HG03521 (cell line): Measurements from ENCODE around the gene MAPKBP1.

Experiments
- ATAC-seq: cut with Tn5 transposase; IDR thresholded peaks from one replicate; pipeline ENCODE4 v1.9.1; 2021; ENCODE audit warnings: mild to moderate bottlenecking, moderate library complexity; ENCODE audit not compliant: unreplicated experiment

Gene MAPKBP1

DNA sequence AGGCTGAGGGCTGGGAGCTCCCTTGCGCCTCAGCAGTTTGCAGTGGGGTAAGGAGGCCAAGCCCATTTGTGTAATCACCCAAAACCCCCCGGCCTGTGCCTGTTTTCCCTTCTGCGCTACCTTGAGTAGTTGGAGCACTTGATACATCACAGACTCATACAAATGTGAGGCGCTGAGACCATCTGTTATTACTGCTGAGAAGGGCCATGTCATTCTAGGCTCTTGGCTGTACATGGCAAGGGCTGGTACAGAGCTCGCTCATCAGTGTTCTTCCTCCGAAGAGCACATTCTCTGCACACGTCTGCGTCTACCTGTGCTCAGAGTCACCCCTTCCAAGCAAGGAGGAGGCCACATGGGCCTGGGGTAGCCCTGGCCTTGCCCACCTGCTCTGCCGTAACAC, 73.7 kb downstream of the MAPKBP1 start:
- no peak for ATAC-seq

DNA sequence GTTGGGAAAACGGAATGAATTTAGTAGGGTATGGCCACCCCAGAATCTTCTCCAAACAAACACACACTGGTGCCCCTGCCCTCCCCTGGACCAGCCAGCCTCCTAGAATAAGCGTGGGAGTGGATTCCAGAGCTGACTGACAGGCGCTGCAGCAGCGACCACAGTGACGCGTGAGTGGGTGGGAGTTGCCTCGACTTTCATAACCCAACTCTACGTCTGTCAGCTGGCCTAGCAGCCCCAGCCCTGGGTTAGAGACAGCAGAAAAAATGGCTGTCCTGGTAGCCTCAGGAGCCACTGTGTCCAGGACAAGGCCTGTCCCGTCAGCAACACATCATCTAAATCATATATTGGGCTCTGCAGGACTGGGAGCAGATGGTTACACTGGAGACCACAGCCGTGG, 74.3 kb downstream of the MAPKBP1 start:
- no peak for ATAC-seq

GRCh38 chr15:41849204-41849603, 74.9 kb downstream of the MAPKBP1 start:
- ATAC-seq: no peak

DNA sequence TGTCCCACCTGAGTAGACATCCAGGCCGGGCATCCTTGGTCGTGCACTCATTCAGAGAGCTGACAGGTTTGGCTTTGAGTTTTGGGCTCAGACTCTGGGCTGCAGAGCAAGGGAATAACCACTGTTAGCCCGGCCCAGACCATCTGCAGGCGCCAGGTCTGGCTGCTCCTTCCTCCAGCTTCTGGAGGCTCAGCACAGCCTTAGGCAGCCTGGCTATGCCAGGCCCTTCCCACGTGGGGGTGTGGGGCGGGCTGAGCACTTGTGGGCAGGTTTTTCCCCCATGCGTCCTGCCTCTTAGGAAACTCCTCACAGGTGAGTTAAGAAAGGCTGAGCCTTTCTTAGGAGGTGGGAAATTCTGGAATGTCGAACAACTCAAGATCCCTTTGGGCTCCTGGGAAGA, 75.6 kb downstream of the MAPKBP1 start:
- no peak for ATAC-seq

DNA sequence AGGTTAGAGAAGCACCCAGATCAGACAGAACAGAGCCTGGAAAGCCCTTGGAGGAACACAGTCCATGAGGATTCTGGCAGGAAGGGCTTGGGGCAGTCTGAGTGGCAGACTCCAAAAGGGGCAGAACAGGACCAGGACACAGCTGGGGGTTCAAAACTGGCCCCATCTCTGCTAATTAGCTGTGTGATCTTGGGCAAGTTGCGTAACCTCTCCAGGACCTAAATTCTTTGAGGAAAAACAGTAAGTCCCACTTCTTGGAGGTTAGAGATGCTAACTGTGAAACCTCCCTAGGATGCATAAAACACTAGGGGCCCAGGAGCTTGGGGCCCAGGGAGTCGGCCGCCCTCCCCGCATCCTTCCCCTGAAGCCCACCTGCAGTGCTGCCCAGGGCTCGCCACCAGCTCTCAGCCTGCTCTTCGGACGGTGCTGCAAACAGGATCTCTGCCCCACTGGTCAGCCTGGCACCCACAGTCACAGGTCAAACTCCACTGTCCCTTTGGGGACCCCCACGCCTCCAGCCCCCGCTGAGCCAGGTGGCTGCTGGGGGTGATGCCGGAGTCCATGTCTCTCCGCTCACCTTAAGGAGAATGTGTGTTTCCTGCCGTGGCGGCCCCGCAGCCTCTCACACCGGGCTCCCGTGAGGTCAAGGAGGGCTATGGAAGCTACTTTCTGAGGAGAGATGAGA, 76.3 kb downstream of the MAPKBP1 start:
- no peak for ATAC-seq

GRCh38 chr15:41851167-41851523, 76.9 kb downstream of the MAPKBP1 start:
- no peak for ATAC-seq

GRCh38 chr15:41851755-41852370, 77.6 kb downstream of the MAPKBP1 start:
- no peak for ATAC-seq

GRCh38 chr15:41852736-41853590, 78.7 kb downstream of the MAPKBP1 start:
- no peak for ATAC-seq

DNA sequence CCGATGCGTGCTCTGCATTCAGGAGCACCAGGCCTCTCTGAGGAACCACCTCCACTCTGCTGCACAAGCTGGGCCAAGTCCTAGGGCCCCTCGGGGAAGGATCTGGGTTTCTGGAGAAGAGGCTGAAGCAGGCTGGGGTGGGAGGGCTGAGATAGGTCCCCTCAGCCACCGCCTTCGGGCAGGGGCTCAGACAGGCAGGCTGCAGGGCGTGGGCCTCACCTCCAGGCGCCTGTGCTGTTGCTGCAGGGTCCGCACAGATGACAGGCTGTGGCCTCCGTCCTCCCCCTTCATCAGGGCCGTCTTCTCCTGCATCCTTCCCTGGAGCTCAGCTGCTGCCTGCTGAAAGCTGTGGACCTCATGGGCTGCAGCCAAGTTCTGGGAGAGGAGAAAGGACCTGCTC, 79.5 kb downstream of the MAPKBP1 start:
- no peak for ATAC-seq

- ATAC-seq: no peak
Measured at GRCh38 chr15:41854443-41854842, 80.2 kb downstream of the MAPKBP1 start.

DNA sequence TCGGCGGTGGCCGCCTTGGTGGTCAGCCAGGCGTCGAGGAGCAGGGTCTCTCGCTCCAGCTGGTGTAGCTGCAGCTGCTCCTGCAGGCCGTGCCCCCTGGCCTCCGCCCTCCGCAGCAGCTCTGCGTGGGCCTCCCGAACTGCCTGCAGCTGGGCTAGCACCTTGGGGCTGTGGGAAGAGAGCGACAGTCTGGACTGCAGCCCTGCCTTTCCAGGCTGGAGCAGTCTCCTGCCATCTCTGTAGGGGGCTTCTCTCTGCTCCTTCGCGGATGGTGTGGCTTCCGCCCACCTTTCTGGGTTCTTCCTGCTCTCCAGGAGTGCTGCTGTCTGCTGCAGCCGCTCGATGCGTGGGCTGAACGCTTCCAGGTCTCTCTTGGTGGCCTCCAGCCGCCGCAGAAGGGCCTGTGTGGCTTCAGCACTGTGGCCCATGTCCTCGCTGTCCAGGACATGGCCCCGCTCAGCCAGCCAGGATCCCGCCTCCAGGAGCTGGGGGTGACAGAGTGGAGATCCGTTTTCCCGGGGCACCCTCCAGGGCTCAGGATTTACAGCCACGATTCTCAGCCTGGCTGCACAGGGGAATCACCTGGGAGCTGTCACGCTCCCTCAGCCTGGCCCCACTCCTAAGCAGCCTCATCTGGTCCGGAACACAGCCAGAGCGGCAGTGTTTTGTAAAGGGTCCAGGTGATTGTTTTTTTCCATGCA, 81.1 kb downstream of the MAPKBP1 start:
- ATAC-seq: no peak

GRCh38 chr15:41856262-41856661, 82.0 kb downstream of the MAPKBP1 start:
- no peak for ATAC-seq

- no peak for ATAC-seq
Measured at GRCh38 chr15:41856716-41857115, 82.4 kb downstream of the MAPKBP1 start.

DNA sequence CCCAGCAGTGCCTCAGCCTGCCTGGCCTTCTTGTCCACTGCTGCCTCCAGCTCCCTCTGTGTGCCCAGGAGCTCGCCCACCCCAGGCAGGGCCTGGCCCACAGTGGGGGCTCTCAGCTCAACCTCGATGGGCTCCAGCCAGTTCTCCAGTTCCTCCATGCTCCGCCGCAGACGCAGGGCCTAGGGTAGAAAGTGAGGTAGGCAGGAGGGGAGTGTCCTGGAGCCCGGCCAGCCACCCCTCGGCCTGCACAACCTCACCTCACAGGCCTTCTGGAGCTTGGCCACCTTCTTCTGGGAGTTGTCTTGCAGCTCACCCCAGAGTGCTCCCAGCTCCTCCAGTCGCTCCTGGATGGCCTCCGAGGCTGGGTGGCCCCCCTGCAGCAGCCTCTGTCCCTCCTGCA, 83.0 kb downstream of the MAPKBP1 start:
- ATAC-seq: no peak

GRCh38 chr15:41858756-41859155, 84.5 kb downstream of the MAPKBP1 start:
- ATAC-seq: no peak

DNA sequence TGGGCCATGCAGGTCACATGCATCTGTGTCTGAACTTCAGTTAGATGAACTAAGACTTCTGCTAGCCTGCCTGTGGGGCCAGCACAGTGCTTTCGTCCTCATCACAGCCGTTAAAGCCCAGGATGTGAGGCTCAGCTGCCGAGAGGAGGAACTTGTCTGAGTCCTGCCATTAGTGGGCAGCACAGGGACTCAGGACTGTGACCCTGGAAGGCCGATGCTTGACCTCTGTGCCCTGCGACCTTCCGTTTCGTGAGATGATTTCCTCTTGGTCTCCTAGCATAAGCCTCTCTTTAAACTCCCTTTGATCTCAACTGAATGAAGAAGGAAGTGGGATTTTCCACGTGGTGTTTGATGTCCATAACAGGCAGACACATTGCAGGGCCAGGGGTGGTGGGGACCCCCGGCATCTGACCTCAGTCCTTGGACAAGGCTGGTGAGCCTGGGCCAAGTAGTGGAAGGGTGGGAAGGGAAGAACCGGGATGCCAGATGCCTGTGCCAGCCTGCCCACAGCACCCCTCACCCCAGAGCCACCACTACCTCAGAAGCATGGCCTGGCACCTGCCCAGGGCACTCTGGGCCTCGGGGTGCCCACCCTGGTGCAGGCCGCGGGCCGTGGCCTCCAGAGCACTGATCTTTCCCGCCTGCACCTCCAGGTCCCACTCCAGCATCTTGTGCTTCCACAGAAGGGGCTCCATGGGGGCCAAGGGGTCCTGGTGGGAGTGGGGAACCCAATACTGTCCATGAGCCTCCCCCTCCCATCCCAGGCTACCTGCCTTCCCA, 86.0 kb downstream of the MAPKBP1 start:
- no peak for ATAC-seq

DNA sequence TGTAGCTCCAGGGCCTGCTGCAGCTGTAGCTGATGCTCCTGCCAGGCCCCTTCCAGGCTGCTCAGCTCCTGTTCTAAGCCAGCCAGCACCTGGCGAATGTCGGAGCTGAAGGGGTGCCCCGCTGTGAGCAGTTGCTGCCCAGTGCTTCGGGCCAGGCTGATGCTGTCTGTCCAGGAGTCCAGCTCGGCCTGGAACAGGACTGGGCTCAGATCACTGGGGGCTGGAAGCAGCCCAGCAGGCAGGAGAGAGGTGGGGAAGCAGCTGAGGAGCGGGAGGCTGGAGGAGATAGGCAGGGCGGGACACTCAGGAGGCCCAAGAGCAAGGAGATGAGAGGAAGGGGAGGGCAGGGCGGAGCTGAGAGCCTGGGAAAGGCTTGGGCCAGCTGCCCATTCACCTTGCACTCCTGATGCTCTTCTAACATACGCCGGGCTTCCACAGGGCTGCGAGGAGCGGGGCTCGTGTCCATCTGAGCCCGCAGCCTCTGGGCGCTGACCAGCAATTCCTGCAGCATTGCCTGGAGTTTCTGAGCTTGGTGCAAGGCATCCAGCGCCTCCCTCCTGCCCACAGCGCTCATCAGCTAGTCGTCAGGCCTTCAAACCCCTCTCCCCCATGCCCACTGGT, 87.6 kb downstream of the MAPKBP1 start:
- ATAC-seq: no peak

DNA sequence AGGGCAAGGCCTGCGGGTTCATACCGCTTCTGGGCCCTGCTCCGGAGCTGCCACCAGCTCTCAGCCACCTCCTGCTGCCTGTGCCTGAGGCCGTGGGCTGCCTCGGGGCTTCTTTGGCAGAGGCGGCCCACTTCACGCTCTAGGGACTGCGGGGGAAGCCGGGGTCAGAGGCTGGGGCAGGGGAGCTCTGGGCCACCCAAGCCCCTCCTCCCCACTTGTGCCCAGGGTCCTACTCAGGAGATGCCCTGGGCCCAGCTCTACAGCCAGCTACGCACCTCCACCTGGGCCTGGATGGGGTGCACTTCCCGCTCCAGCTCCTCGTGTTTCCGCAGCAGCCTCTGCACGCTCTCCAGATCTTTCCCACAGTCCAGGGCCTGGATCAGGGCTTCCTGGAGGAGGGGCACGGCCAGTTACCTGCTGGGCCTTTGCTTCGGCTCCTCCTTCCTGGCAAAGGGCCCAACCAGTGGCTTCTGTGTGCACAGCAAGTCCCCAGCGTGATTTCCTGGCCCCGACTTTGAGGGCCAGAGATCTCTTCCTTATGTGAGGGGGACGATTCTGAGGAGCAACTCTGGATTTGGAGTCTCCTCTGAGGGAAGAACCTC, 88.3 kb downstream of the MAPKBP1 start:
- ATAC-seq: no peak

- ATAC-seq: no peak
Measured at GRCh38 chr15:41865490-41866055, 91.3 kb downstream of the MAPKBP1 start.
